T-helper 2 cell treated with Interferon-gamma antibody and Interleukin-4, amounts not matched to agents 5 μg/mL and 100 μg/mL, for 36 hours (primary cell): ENCODE results near the gene APOL6.
"Not testable (repeated sequence)": the region's sequence is repeated elsewhere in the genome, so short reads cannot be mapped to it uniquely, and the experiment has no call there.

Experiments used
- DNase-seq: peaks from one replicate; pipeline ENCODE4 v3.0.0; 2021; ENCODE audit warnings: low spot score
- H3K27ac Mint-ChIP-seq: one replicate; pipeline ENCODE4 v1.8.0; 2021; ENCODE audit warnings: mild to moderate bottlenecking, mixed read lengths
- H3K27me3 Mint-ChIP-seq: one replicate; pipeline ENCODE4 v1.8.0; 2021; ENCODE audit warnings: low read depth, mixed read lengths
- H3K36me3 Mint-ChIP-seq: one replicate; pipeline ENCODE4 v1.8.0; 2021; ENCODE audit warnings: low read depth, mixed read lengths
- H3K4me1 Mint-ChIP-seq: one replicate; pipeline ENCODE4 v1.8.0; 2021; ENCODE audit warnings: low read depth, mixed read lengths
- H3K4me3 Mint-ChIP-seq: one replicate; pipeline ENCODE4 v1.8.0; 2022; ENCODE audit warnings: mild to moderate bottlenecking, moderate library complexity, mixed read lengths
- H3K9me3 Mint-ChIP-seq: one replicate; pipeline ENCODE4 v1.8.0; 2021; ENCODE audit warnings: mixed read lengths

Gene APOL6

DNA sequence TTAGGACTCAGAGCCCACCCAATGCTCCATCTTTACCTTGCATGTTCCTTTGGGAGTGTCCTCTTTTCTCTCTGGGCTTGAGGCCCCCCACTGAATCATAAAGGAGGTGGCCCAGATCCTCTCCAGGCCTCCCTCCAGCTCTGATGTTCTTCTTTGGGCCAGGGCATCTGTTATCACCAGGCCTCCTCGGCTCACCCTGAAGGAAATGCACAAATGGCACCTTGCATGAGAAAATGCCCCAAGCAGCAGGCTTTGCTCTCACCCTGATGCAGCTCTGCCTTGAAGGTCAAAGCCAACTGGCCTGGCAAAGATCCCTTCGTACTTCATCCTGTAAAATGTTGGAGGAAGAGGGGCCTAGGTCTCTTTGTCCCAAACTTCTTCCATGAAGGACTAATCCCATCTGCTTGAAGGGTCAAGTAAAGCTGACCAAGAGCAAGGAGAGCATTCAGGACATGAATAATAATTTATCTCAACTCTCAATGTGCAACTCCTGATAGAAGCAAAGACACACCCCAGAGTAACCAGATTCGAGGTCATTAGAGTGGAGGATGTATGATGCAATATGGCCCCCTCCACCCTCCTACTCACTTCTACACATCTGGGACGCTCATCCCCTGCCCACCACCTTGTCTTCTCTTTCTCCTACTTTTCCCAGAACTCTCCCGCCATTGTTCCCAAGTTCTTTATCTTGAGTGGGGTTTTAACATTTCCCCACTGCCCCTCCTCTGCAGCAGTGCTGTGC is 9.5 kb downstream of the APOL6 start:
- peaks cover 95% of the 10 kb centered on the region for H3K36me3 Mint-ChIP-seq
- H3K4me1 Mint-ChIP-seq, result peaks cover 53% of the 10 kb centered on the region
- no peak for DNase-seq
- peak overlapping the region; percentile 39 for H3K27ac Mint-ChIP-seq
- H3K4me3 Mint-ChIP-seq, result no peak overlapping the region
- H3K9me3 Mint-ChIP-seq, result peaks cover 40% of the 10 kb centered on the region
- H3K27me3 Mint-ChIP-seq, result no peaks in the 10 kb centered on the region

DNA sequence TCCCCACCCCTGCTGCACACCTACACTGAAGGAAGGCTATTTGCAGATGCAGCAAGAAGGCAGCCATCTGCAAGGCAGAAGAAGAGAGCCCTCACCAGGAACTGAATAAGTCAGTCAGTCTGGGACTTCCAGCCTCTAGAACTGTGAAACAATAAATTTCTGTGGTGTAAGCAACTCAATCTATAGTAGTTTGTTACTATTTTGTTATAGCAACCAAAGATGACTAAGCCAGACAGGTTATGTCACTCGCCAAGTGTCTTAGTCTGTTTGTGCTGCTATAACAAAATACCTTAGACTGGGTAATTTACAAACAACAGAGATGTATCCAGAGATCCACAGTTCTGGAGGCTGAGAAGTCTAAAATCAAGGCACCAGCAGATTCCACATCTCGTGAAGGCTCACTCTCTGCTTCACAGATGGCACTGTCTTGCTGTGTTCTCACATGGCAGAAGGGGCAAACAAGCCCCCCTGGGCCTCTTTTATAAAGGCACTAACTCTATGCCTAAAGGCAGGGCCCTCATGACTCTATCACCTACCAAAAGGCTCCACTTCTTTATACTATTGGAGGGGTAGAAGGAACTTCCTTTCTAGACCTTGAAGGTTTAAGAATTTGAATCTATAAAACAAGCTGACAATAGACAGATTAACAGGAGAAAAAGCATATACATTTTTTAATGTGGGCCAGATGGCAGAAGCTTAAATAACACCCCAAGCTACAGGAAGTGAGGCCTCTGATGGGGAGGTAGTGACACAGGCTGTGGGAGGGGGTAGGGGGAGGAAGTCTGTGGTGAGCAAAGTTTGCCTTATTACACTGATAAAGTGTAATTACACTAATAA is 12.3 kb downstream of the APOL6 start:
- H3K9me3 Mint-ChIP-seq, result peaks cover 38% of the 10 kb centered on the region
- H3K4me3 Mint-ChIP-seq, result peak overlapping the region; percentile 64
- peak overlapping the region; percentile 91 for H3K27ac Mint-ChIP-seq
- DNase-seq, result peak; percentile 20
- peaks cover 92% of the 10 kb centered on the region for H3K36me3 Mint-ChIP-seq
- H3K27me3 Mint-ChIP-seq, result no peaks in the 10 kb centered on the region
- H3K4me1 Mint-ChIP-seq, result peaks cover 40% of the 10 kb centered on the region

- H3K4me1 Mint-ChIP-seq, result peaks cover 40% of the 10 kb centered on the region
- no peak for DNase-seq
- peak overlapping the region; percentile 91 for H3K27ac Mint-ChIP-seq
- peaks cover 39% of the 10 kb centered on the region for H3K9me3 Mint-ChIP-seq
- no peaks in the 10 kb centered on the region for H3K27me3 Mint-ChIP-seq
- H3K36me3 Mint-ChIP-seq, result peaks cover 86% of the 10 kb centered on the region
- no peak overlapping the region for H3K4me3 Mint-ChIP-seq
Observed at GRCh38 chr22:35661464-35661863, 13.2 kb downstream of the APOL6 start.

DNA sequence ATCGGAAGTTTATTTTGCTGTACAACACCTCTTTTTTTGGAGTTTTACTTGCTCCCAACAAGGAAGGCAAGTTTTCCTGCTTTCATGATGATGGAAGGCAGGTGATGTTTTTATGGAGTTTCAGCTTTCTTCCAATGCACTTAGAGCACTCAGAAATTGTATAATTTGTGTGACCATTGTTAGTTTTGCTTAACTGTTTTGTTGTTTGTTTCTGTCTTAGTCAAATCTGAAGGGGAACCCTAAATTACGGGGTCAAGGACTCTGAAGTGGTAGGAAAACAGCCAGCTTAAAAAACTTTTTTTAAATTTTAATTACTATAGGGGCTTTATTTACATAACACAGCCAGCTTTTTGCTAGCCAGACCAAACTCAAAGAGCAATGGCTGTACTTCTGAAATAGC is 14.7 kb downstream of the APOL6 start:
- peaks cover 40% of the 10 kb centered on the region for H3K4me1 Mint-ChIP-seq
- no peak for DNase-seq
- peaks cover 86% of the 10 kb centered on the region for H3K36me3 Mint-ChIP-seq
- H3K27ac Mint-ChIP-seq, result no peak overlapping the region
- H3K9me3 Mint-ChIP-seq, result peaks cover 51% of the 10 kb centered on the region
- no peak overlapping the region for H3K4me3 Mint-ChIP-seq
- no peaks in the 10 kb centered on the region for H3K27me3 Mint-ChIP-seq

- Mint-ChIP-seq H3K36me3 (peaks cover 86% of the 10 kb centered on the region), H3K4me3 (no peak overlapping the region), H3K9me3 (peaks cover 50% of the 10 kb centered on the region), H3K27ac (no peak overlapping the region), H3K27me3 (no peaks in the 10 kb centered on the region), H3K4me1 (peaks cover 35% of the 10 kb centered on the region)
- no peak for DNase-seq
Observed at GRCh38 chr22:35663371-35663770, 15.1 kb downstream of the APOL6 start.

- H3K9me3 Mint-ChIP-seq, result peaks cover 48% of the 10 kb centered on the region
- H3K36me3 Mint-ChIP-seq, result peaks cover 73% of the 10 kb centered on the region
- peaks cover 26% of the 10 kb centered on the region for H3K4me1 Mint-ChIP-seq
- H3K27me3 Mint-ChIP-seq, result no peaks in the 10 kb centered on the region
- DNase-seq, result no peak
- H3K4me3 Mint-ChIP-seq, result no peak overlapping the region
- no peak overlapping the region for H3K27ac Mint-ChIP-seq
Observed at GRCh38 chr22:35664955-35665587, 16.8 kb downstream of the APOL6 start.

GRCh38 chr22:35666699-35667098 is 18.5 kb downstream of the APOL6 start:
- H3K27me3 Mint-ChIP-seq, DNase-seq, H3K27ac Mint-ChIP-seq, H3K4me1 Mint-ChIP-seq, H3K4me3 Mint-ChIP-seq: not testable (repeated sequence)
- Mint-ChIP-seq H3K9me3 (peaks cover 46% of the 10 kb centered on the region), H3K36me3 (peaks cover 56% of the 10 kb centered on the region)

- H3K27me3 Mint-ChIP-seq, result no peaks in the 10 kb centered on the region
- no peaks in the 10 kb centered on the region for H3K4me1 Mint-ChIP-seq
- H3K4me3 Mint-ChIP-seq, result no peak overlapping the region
- no peak overlapping the region for H3K27ac Mint-ChIP-seq
- peaks cover 51% of the 10 kb centered on the region for H3K9me3 Mint-ChIP-seq
- peaks cover 13% of the 10 kb centered on the region for H3K36me3 Mint-ChIP-seq
- DNase-seq, result no peak
Observed at GRCh38 chr22:35674335-35674734, 26.1 kb downstream of the APOL6 start.

GRCh38 chr22:35676065-35676464 is 27.8 kb downstream of the APOL6 start:
- not testable (repeated sequence) for DNase-seq, H3K4me1 Mint-ChIP-seq

GRCh38 chr22:35677460-35678187 is 29.4 kb downstream of the APOL6 start:
- DNase-seq, result no peak
- Mint-ChIP-seq H3K4me1 (peaks cover 2% of the 10 kb centered on the region), H3K27me3 (no peaks in the 10 kb centered on the region), H3K36me3 (peaks cover 13% of the 10 kb centered on the region), H3K27ac (no peak overlapping the region), H3K4me3 (no peak overlapping the region), H3K9me3 (peaks cover 46% of the 10 kb centered on the region)

More at GRCh38 chr22:35676065-35676464, 27.8 kb downstream of the APOL6 start:
- Mint-ChIP-seq H3K9me3 (peaks cover 48% of the 10 kb centered on the region), H3K36me3 (peaks cover 13% of the 10 kb centered on the region)
- not testable (repeated sequence) for H3K27me3 Mint-ChIP-seq, H3K4me3 Mint-ChIP-seq, H3K27ac Mint-ChIP-seq

DNA sequence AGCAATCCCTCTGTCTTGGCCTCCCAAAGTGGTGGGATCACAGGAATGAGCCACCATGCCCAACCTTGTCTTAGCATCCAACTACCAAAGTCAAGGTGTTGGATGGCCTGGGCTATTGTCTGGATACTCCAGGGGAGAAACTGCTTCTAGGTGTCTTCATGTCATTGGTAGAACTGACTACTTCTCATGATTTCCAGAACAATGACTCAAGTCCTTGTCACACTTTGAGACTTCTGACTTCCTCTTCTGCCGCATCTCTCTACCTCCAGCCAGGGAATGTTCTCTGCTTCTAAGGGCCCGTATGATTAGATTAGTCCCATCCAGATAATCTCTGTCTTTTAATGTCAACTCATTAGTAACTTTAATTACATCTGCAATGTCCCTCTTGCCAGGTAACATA is 30.6 kb downstream of the APOL6 start:
- peaks cover 11% of the 10 kb centered on the region for H3K36me3 Mint-ChIP-seq
- H3K27ac Mint-ChIP-seq, result no peak overlapping the region
- H3K27me3 Mint-ChIP-seq, result no peaks in the 10 kb centered on the region
- H3K4me1 Mint-ChIP-seq, result peaks cover 2% of the 10 kb centered on the region
- H3K9me3 Mint-ChIP-seq, result peaks cover 39% of the 10 kb centered on the region
- no peak overlapping the region for H3K4me3 Mint-ChIP-seq
- DNase-seq, result no peak

DNA sequence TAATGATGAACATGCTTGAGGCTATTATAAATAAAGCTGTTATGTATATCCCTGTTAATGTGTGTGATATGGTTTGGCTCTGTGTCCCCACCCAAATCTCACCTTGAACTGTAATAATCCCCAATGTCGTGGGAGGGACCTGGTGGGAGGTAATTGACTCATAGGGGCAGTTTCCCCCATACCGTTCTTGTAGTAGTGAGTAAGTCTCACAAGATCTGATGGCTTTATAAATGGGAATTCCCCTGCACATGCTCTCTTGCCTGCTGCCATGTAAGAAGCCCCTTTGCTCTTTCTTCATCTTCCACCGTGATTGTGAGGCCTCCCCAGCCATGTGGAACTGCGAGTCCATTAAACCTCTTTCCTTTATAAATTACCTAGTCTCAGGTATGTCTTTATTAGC is 31.2 kb downstream of the APOL6 start:
- not testable (repeated sequence) for H3K27ac Mint-ChIP-seq, H3K4me3 Mint-ChIP-seq, H3K4me1 Mint-ChIP-seq, H3K36me3 Mint-ChIP-seq, H3K27me3 Mint-ChIP-seq
- peaks cover 35% of the 10 kb centered on the region for H3K9me3 Mint-ChIP-seq
- DNase-seq, result peak; percentile 66

DNA sequence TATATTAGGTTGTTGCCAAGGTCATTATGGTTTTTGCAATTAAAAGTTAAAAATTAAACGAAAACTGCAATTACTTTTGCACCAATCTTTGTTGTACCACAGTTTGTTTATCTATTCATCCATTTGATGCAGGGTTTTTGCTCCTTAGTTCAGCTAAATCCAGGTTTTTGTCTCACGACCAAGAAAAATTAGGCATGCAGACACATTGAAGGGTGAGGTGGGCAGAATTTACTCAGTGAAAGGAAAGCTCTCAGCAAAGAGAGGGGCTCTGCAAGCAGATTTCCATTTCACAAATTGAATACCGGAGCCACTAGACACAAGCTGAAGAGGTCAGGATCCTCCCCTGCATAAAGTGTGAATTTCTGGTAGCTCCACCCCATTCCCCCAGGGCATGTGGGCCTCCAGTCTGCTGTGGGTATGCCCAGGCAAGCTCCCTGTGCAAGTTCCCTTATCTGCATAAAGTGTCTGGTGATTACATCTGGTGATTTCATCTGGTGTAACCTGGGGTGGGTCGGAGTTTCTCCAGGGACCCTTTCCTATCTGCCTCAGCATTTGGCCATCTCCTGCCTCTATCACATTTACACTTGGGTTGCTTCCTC is 33.3 kb downstream of the APOL6 start:
- H3K4me1 Mint-ChIP-seq, result peaks cover 2% of the 10 kb centered on the region
- no peak overlapping the region for H3K27ac Mint-ChIP-seq
- peaks cover 2% of the 10 kb centered on the region for H3K36me3 Mint-ChIP-seq
- DNase-seq, result no peak
- no peak overlapping the region for H3K4me3 Mint-ChIP-seq
- H3K27me3 Mint-ChIP-seq, result no peaks in the 10 kb centered on the region
- H3K9me3 Mint-ChIP-seq, result peaks cover 22% of the 10 kb centered on the region
